HL-60 (cell line): ENCODE results near the gene CKAP4.

ENCODE experiments used
- GABPA ChIP-seq: IDR thresholded peaks from 2 replicates; pipeline ENCODE4 v1.6.1; 2012; ENCODE audit warnings: low read depth
- POLR2AphosphoS5 ChIP-seq: IDR thresholded peaks from 2 replicates; pipeline ENCODE4 v1.6.1; 2012; ENCODE audit warnings: low read depth
- TF ChIP-seq, protein P1 (sequence below): IDR thresholded peaks from one replicate; pipeline ENCODE4 v1.5.1; 2011; ENCODE audit warnings: low read length, control low read depth, inconsistent platforms; ENCODE audit not compliant: insufficient read depth

- TF ChIP-seq, protein P1, sequence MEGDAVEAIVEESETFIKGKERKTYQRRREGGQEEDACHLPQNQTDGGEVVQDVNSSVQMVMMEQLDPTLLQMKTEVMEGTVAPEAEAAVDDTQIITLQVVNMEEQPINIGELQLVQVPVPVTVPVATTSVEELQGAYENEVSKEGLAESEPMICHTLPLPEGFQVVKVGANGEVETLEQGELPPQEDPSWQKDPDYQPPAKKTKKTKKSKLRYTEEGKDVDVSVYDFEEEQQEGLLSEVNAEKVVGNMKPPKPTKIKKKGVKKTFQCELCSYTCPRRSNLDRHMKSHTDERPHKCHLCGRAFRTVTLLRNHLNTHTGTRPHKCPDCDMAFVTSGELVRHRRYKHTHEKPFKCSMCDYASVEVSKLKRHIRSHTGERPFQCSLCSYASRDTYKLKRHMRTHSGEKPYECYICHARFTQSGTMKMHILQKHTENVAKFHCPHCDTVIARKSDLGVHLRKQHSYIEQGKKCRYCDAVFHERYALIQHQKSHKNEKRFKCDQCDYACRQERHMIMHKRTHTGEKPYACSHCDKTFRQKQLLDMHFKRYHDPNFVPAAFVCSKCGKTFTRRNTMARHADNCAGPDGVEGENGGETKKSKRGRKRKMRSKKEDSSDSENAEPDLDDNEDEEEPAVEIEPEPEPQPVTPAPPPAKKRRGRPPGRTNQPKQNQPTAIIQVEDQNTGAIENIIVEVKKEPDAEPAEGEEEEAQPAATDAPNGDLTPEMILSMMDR = no peak
- TF ChIP-seq GABPA = no peak
- TF ChIP-seq POLR2AphosphoS5 = no peak
Measured at GRCh38 chr12:106284358-106285105, 36.7 kb upstream of the CKAP4 start.
